ENCODE results near the gene PRDX6. TPM values are rescaled to one million over a fixed set of nuclear protein-coding genes. Genes with fewer than 3 reads are reported as not detected.

Gene PRDX6
- total and polyA plus RNA-seq, 2 donors (not counting 3 experiments of a cell fraction or from before 2014, with no cell fraction given), result 145 to 288 TPM

DNA sequence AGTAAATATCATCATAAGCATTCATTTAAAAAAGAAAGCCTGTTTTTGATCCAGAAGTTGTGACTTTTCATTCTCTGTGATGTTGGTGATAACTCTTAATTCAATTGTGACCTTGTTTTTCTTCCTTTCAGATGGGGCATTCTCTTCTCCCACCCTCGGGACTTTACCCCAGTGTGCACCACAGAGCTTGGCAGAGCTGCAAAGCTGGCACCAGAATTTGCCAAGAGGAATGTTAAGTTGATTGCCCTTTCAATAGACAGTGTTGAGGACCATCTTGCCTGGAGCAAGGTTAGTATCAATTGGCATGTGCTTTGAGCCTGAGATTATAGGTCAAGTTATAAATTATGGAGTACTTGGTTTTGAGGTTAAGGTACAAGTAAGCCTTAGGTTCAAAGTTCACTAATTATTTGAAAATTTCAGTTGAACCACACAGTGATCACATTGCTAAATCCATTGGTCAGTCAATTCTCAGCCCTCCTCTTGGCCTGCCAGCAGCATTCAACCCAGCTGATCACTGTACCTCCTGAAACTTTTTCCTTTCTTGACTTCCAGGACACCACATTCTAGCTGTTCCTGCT is 4.1 kb downstream of the PRDX6 start:
- H3K4me3 ChIP-seq (replicated peaks in 1 of 3; ENCODE audit: insufficient read depth in 1 of 3, low read depth in 1 of 3, low read length in 3 of 3), result no peak overlapping the region
- H3K27me3 ChIP-seq (ENCODE audit: control insufficient read depth in 2 of 2, insufficient read depth in 2 of 2, low read length in 2 of 2), result no peaks in the 10 kb centered on the region
- H3K9me1 ChIP-seq (replicated peaks; ENCODE audit: control insufficient read depth, extremely low read depth, insufficient read depth, low read length), result no peaks in the 10 kb centered on the region
- H2AFZ ChIP-seq (ENCODE audit: low read depth, low read length), result no peak overlapping the region
- ChIA-PET CTCF (interaction anchor here (1.5 kb wide), 1 partner anchor 9 kb away, joined by 4 read pairs; no protein-coding TSS in a partner anchor), POLR2A (no interaction called here)
- H4K20me1 ChIP-seq (replicated peaks; ENCODE audit: control insufficient read depth, extremely low read depth, insufficient read depth, low read length), result no peaks in the 10 kb centered on the region
- peaks cover 21% of the 10 kb centered on the region for H3K4me1 ChIP-seq (ENCODE audit: control insufficient read depth, extremely low read depth, insufficient read depth, low read length)
- H3K4me2 ChIP-seq (ENCODE audit: insufficient read depth, low read length), result no peak overlapping the region
- intact Hi-C loops (cut with micrococcal nuclease) (no loop called here), dilution Hi-C loops (cut with MboI; ENCODE audit: extremely low pct_ligation_motif_present, low sequenced_read_pairs) (no loop called here)
- FAIRE-seq, result no peak
- H3K27ac ChIP-seq (ENCODE audit: insufficient read depth, low read depth, low read length), result no peak overlapping the region
- peaks cover 21 to 43% of the 10 kb centered on the region in 2 experiments for H3K36me3 ChIP-seq (ENCODE audit: control insufficient read depth in 2 of 2, extremely low read depth in 1 of 2, insufficient read depth in 2 of 2, low read length in 2 of 2)
- H3K9ac ChIP-seq (replicated peaks; ENCODE audit: extremely low read depth, insufficient read depth, low read length), result no peak overlapping the region
- TF ChIP-seq GATA2 (IDR thresholded peaks at IDR 0.05; ENCODE audit: insufficient read depth, insufficient read length, low read depth, low read length) (no peak), JUN (IDR thresholded peaks at IDR 0.05; ENCODE audit: borderline replicate concordance, insufficient read depth, insufficient read length, low read depth) (no peak), POLR2AphosphoS5 (IDR thresholded peaks at IDR 0.05; ENCODE audit: insufficient read depth, low read depth, low read length) (no peak), FOS (IDR thresholded peaks at IDR 0.05; ENCODE audit: borderline replicate concordance, insufficient read depth, low read length) (no peak), MYC (IDR thresholded peaks at IDR 0.05; ENCODE audit: low read depth, low read length) (no peak), POLR2A (IDR thresholded peaks at IDR 0.05; ENCODE audit: low read depth, low read length) (no peak), EZH2 (IDR thresholded peaks at IDR 0.05; ENCODE audit: borderline replicate concordance, low read depth, low read length, severe bottlenecking) (no peak)
- TF ChIP-seq, protein P1, sequence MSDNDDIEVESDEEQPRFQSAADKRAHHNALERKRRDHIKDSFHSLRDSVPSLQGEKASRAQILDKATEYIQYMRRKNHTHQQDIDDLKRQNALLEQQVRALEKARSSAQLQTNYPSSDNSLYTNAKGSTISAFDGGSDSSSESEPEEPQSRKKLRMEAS (IDR thresholded peaks at IDR 0.05; ENCODE audit: insufficient read depth, insufficient read length), result no peak
- TF ChIP-seq, protein P2, sequence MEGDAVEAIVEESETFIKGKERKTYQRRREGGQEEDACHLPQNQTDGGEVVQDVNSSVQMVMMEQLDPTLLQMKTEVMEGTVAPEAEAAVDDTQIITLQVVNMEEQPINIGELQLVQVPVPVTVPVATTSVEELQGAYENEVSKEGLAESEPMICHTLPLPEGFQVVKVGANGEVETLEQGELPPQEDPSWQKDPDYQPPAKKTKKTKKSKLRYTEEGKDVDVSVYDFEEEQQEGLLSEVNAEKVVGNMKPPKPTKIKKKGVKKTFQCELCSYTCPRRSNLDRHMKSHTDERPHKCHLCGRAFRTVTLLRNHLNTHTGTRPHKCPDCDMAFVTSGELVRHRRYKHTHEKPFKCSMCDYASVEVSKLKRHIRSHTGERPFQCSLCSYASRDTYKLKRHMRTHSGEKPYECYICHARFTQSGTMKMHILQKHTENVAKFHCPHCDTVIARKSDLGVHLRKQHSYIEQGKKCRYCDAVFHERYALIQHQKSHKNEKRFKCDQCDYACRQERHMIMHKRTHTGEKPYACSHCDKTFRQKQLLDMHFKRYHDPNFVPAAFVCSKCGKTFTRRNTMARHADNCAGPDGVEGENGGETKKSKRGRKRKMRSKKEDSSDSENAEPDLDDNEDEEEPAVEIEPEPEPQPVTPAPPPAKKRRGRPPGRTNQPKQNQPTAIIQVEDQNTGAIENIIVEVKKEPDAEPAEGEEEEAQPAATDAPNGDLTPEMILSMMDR (IDR thresholded peaks at IDR 0.05; ENCODE audit: extremely low read depth in 1 of 2, insufficient read depth in 1 of 2, low read depth in 1 of 2, low read length in 2 of 2), result no peak
- no peaks in the 10 kb centered on the region for H3K9me3 ChIP-seq (replicated peaks; ENCODE audit: control insufficient read depth, insufficient read depth, low read length)
- BruUV-seq (replicated peaks), result no TSS peak
- no peak for DNase-seq (ENCODE audit: low read depth, low spot score)
- peaks cover 45% of the 10 kb centered on the region for H3K79me2 ChIP-seq (ENCODE audit: control insufficient read depth, insufficient read depth, low read length)
